Right hindlimb (tissue), 1 donor: ENCODE data around the gene ELOVL4.

Experiments
- DNase-seq: peaks from one replicate; pipeline ENCODE4 v3.0.0-alpha.2; 2018

The ELOVL4 gene

DNA sequence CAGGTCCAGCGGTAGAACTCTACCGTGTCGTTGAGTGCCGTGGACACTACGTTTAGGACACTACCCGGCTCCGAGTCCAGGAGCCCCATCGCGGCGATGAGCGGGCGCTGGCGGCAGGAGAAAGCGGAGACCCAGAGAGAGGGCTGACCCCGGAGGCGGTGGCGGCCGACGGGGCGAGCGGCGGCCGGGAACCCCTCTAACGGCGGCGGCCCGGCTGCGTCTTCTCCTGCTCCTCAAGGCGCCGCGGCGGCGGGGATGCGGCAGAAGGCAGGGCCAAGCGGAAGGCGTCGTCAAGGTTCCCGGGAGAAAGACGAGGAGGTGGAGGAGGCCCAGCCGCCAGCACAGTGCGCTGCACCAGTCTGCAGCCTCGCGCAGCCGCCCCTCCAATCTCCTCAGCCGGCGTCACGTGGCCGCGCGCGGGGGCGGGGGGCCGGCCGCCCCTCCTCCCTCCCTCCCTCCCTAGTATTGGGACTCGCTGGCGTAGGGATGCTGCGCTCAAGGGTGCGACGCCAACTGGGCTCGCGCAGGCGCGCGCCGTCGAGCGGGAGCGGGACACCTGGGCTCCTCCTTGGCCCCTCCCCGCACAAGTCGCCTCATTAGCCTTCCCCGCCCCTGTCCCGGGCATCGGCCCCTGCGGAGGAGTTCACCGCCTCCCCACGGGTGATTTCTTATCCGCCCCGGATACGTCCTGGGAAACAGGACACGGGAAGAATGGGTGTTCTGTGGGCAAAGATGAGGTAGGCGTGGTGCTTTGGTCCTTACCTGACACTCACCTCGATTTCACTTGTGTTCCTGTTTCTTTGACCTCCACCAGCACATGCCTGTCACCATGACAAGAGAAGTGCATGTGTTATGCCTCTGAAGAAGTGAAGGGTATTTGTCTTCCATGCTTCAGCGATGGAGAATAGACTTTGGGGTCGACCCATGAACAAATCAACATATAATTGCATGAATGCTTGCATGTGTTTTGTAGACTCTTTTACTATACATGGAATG lies at the start of gene ELOVL4:
ELOVL4 (minus strand) TSS at position 363 of the 996 bp plus-strand sequence; CDS start at position 89, 274 bp downstream.
- DNase-seq: peak; percentile 91

GRCh38 chr6:79993911-79994309 lies 46.6 kb upstream of the ELOVL4 start:
- no peak for DNase-seq

GRCh38 chr6:79993012-79993910 lies 45.9 kb upstream of the ELOVL4 start:
- DNase-seq: no peak

GRCh38 chr6:79989641-79990040 lies 42.3 kb upstream of the ELOVL4 start:
- no peak for DNase-seq

GRCh38 chr6:79985128-79985527 lies 37.8 kb upstream of the ELOVL4 start:
- DNase-seq: no peak

GRCh38 chr6:79984261-79984660 lies 36.9 kb upstream of the ELOVL4 start:
- no peak for DNase-seq

DNA sequence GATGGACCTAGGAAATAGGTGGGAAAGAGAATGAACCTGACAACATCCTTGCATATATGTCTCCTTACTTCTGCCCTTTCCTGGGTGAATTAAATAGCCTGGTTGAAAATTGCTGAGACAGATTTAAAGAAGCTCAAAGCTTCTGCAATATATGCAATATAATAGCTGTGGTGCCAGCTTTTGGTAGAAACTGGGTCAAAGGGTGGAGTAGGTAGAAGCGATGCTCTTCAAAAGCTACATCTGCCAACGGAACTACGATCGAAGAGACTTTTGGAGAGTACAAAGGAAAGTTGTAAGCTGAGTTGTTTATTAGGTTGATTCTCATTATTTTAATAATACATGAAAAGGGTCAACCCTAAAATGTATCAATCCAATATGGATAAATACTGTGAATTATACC lies 34.3 kb upstream of the ELOVL4 start:
- DNase-seq: no peak

GRCh38 chr6:79971193-79971592 lies 23.8 kb upstream of the ELOVL4 start:
- no peak for DNase-seq

DNA sequence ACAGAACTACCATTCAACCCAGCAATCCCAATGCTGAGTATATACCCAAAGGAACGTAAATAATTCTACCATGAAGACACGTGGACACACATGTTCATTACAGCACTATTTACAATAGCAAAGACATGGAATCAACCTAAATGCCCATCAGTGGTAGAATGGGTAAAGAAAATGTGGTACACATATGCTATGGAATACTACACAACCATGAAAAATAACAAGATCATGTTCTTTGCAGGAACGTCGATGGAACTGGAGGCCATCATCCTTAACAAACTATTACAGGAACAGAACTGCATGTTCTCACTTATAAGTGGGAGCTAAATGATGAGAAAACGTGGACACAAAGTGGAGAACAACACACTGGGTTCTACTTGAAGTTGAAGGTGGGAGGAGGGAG lies 22.4 kb upstream of the ELOVL4 start:
- no peak for DNase-seq

DNA sequence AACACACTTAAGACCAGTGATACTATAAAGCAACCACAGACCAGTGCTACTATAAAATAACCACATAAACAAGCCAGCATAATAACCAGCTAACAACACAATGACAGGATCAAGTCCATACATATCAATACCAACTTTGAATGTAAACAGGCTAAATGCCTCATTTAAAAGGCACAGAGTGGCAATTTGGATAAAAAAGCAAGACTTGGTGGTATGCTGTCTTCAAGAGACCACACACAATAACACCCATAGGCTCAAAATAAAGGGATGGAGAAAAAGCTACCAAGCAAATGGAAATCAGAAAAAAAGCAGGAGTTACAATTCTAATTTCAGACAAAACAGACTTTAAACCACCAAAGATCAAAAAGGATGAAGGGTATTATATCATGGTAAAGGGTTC lies 19.8 kb upstream of the ELOVL4 start:
- no peak for DNase-seq

- DNase-seq: no peak
Measured at GRCh38 chr6:79964607-79965081, 17.3 kb upstream of the ELOVL4 start.

GRCh38 chr6:79954849-79955248 lies 7.5 kb upstream of the ELOVL4 start:
- no peak for DNase-seq

- no peak for DNase-seq
Measured at GRCh38 chr6:79949233-79949632, 1.9 kb upstream of the ELOVL4 start.

GRCh38 chr6:79946272-79947190 lies 822 bp downstream of the ELOVL4 start:
- DNase-seq: peak; percentile 45

DNA sequence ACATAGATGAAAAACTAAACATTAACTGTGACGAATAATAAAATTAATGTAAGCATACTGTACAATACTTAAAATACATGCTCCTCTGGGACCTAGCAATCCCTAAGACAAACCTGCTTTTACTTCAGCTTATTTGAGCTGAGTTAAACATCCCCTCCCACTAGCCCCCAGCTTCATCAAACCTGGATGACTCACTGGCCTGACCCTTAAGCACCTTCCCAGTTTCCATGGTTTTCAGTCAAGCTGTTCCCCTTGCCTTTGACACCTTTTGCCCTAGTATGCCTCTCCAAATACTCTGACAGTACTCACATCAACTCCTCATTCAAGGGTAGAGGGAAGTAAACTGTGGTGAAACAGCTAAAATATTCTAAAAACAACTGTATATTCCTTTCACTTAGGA lies 4.2 kb downstream of the ELOVL4 start:
- no peak for DNase-seq

- DNase-seq: no peak
Measured at GRCh38 chr6:79941489-79942151, 5.7 kb downstream of the ELOVL4 start.

DNA sequence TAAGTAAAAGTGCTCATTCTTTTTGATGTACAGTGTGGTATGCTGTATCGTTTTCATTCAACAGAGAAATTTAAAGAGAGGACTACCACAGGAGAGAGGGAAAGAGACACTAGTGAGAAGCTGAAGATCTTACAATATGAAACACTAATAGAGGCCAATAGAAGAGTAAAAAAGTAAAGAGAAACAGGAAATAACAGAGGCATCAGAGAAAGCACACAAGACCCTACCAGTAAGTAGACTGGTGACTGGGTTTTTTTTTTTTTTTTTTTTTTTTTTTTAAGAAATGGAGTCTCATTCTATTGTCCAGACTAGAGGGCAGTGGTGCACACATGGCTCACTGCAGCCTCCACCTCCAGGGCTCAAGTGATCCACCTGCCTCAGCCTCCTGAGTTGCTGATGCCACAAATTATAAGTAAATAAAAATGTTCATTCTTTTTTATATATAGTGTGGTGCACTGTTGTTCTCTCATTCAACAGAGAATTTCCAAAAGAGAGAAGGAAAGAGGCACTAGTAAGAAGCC lies 18.8 kb downstream of the ELOVL4 start:
- no peak for DNase-seq

DNA sequence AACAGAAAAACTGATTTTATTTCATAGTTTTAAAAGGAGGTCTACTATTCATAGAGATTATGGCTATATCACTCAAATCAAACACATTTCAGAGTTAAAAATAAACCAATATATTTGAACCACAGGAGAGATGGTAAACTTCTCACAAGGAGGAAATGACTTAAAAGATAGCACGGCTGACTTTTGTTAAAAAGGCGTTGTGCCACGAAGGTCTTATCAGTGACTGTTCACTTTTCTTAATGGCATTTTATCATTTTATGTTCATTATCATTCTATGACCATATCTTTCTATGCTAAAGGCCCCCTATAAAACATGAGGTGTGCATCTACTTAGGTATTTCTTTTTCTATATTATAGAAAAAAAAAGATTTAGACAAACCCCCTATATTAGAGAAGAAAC lies 19.6 kb downstream of the ELOVL4 start:
- no peak for DNase-seq

DNA sequence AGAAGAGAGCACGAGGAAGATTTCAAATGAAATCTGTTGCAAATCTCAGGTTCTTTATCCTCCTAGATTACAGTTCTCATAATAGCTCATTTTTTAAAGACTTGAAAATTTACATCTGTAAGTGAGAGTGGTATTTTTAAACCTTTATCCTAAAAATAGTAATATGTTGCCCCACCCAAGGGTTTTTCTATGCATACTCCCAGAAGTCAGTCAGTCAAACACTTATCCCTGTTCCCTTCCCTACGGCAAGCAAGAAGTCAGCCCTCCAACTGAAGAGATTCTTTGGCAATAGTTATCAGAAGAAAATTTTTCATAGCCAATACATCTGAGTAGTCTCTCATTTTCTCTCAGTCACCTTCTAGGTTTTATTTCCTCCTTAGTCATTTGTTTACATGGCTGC lies 24.1 kb downstream of the ELOVL4 start:
- DNase-seq: no peak

- DNase-seq: no peak
Measured at GRCh38 chr6:79922018-79922417, 25.3 kb downstream of the ELOVL4 start.

DNA sequence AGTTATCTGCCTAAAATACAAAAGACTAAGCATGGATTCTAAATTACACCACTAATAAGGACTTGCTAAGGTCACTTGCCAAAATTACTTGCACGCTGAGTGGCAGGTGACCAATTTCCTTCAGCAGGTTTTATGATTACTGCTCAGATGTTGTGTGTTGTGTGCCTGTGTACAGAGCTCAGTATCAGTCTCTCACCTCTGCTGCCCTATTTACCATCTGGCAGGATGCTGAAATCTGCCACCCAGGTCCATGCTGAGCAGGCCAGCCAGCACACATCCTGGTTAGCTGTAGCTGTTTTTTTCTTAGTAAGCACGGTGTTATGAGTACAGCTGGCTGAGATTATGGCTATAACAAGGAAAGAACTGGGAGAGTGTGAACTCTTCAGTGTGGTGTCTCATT lies 34.0 kb downstream of the ELOVL4 start:
- DNase-seq: no peak
